Measurements from ENCODE around the gene AGER. TPM values are rescaled to one million over a fixed set of nuclear protein-coding genes. Genes with fewer than 3 reads are reported as not detected.

The AGER gene
- polyA plus RNA-seq, 1 of the 3 experiments (the other 2 are of a cell fraction), result 3.5 TPM

DNA sequence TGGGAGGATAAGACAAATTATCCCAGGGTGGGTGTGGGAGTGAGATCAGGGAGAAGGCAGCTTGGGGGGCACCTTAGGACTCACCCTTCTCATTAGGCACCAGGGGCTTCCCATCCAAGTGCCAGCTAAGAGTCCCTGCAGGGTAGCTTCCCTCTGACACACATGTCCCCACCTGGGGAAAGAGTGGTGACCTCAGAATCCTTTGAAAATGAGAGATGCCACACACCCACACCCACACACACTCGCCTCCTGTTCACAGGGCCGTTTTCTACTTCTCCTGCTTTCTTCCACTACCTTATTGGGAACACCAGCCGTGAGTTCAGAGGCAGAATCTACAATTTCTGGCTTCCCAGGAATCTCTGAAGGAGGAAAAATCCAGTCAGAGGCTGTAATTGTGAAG is 1.0 kb downstream of the AGER start:
- Histone ChIP-seq H3K9ac (no peak overlapping the region), H3K4me3 (ENCODE audit: low read depth in 2 of 2, low read length in 1 of 2) (no peak overlapping the region), H3K9me2 (no peaks in the 10 kb centered on the region), H3K27me3 (ENCODE audit: insufficient read depth) (no peaks in the 10 kb centered on the region), H4K20me1 (ENCODE audit: insufficient read depth) (no peaks in the 10 kb centered on the region), H3F3A (replicated peaks; ENCODE audit: insufficient read depth) (peaks cover 20% of the 10 kb centered on the region), H3K27ac (ENCODE audit: low read depth in 2 of 2, low read length in 1 of 2) (no peak overlapping the region), H3K36me3 (replicated peaks in 1 of 2; ENCODE audit: control insufficient read depth in 1 of 2, insufficient read depth in 2 of 2, low read length in 1 of 2) (peaks cover 17 to 43% of the 10 kb centered on the region in 2 experiments), H3K9me3 (no peaks in the 10 kb centered on the region), H3K4me1 (ENCODE audit: control insufficient read depth in 1 of 2, insufficient read depth in 2 of 2, low read depth in 1 of 2, low read length in 1 of 2) (peaks cover 4 to 12% of the 10 kb centered on the region in 2 experiments; a peak in 2 of 4 replicates), H3K4me2 (no peak overlapping the region), H2AFZ (ENCODE audit: low read depth) (no peak overlapping the region), H3K79me2 (ENCODE audit: insufficient read depth) (peaks cover 17% of the 10 kb centered on the region; the same call in 1 of the 2 replicates)
- no peak for TF ChIP-seq MEF2A (IDR thresholded peaks at IDR 0.05; ENCODE audit: borderline replicate concordance, low read depth)
- TF ChIP-seq RFX5 (IDR thresholded peaks at IDR 0.05; ENCODE audit: low read length), result no peak
- no peak for TF ChIP-seq EP300 (IDR thresholded peaks at IDR 0.05; ENCODE audit: borderline replicate concordance in 1 of 2, low read depth in 1 of 2, low read length in 1 of 2)
- no peak for TF ChIP-seq FOXM1 (IDR thresholded peaks at IDR 0.05; ENCODE audit: low read depth)
- no peak for TF ChIP-seq NFIC (IDR thresholded peaks at IDR 0.05; ENCODE audit: borderline replicate concordance)
- TF ChIP-seq CHD2 (IDR thresholded peaks at IDR 0.05; ENCODE audit: low read length, partially characterized antibody), result no peak
- no peak for TF ChIP-seq YY1 (IDR thresholded peaks at IDR 0.05; ENCODE audit: low read depth)
- no peak for TF ChIP-seq RXRA (IDR thresholded peaks at IDR 0.05; ENCODE audit: borderline replicate concordance, low read depth)
- no peak for TF ChIP-seq FOSL2 (IDR thresholded peaks at IDR 0.05; ENCODE audit: borderline replicate concordance, low read depth)
- TF ChIP-seq GATA2 (CRISPR knock-in tag; IDR thresholded peaks at IDR 0.05), result no peak
- CTCF ChIA-PET, result interaction anchor here (1.4 kb wide), 1 partner anchor 11 kb away, joined by 4 read pairs; no protein-coding TSS in a partner anchor
- DNase-seq, result no peak
- POLR2A ChIA-PET, result no interaction called here
- 94% methylated on average over 3 of the region's 3 CpGs for WGBS (ENCODE audit: low lambda C conversion rate)

- CTCF ChIA-PET, result interaction anchor here (0.8 to 1.4 kb wide), 3 partner anchors 12 to 584 kb away, joined by 3 to 4 read pairs (median 4); no protein-coding TSS in a partner anchor
- DNase-seq, result no peak
Observed at GRCh38 chr6:32182555-32182981, 1.5 kb downstream of the AGER start.

More at GRCh38 chr6:32182555-32182981, 1.5 kb downstream of the AGER start:
- no peaks in the 10 kb centered on the region for H3K27me3 ChIP-seq (ENCODE audit: insufficient read depth)
- POLR2A ChIA-PET, result no interaction called here
- H3F3A ChIP-seq (replicated peaks; ENCODE audit: insufficient read depth), result peaks cover 20% of the 10 kb centered on the region
- H4K20me1 ChIP-seq (ENCODE audit: insufficient read depth), result no peaks in the 10 kb centered on the region
- no peaks in the 10 kb centered on the region for H3K9me2 ChIP-seq
- H3K36me3 ChIP-seq (replicated peaks in 1 of 2; ENCODE audit: control insufficient read depth in 1 of 2, insufficient read depth in 2 of 2, low read length in 1 of 2), result peaks cover 15 to 41% of the 10 kb centered on the region in 2 experiments
- no peak overlapping the region for H3K9ac ChIP-seq
- H3K4me3 ChIP-seq (ENCODE audit: low read depth in 2 of 2, low read length in 1 of 2), result no peak overlapping the region
- H3K4me2 ChIP-seq, result no peak overlapping the region
- no peak overlapping the region for H3K27ac ChIP-seq (ENCODE audit: low read depth in 2 of 2, low read length in 1 of 2)
- H3K4me1 ChIP-seq (ENCODE audit: control insufficient read depth in 1 of 2, insufficient read depth in 2 of 2, low read depth in 1 of 2, low read length in 1 of 2), result peaks cover 4 to 12% of the 10 kb centered on the region in 2 experiments; a peak in 2 of 4 replicates
- no peaks in the 10 kb centered on the region for H3K9me3 ChIP-seq
- no peak for TF ChIP-seq CHD2 (IDR thresholded peaks at IDR 0.05; ENCODE audit: low read length, partially characterized antibody)
- no peak for TF ChIP-seq RXRA (IDR thresholded peaks at IDR 0.05; ENCODE audit: borderline replicate concordance, low read depth)
- TF ChIP-seq MAX (IDR thresholded peaks at IDR 0.05; ENCODE audit: low read depth), result no peak
- TF ChIP-seq TAF1 (IDR thresholded peaks at IDR 0.05; ENCODE audit: borderline replicate concordance, low read depth, low read length), result no peak
- peaks cover 13% of the 10 kb centered on the region; the same call in 1 of the 2 replicates for H3K79me2 ChIP-seq (ENCODE audit: insufficient read depth)
- 100% methylated on average over 1 of the region's 10 CpGs for WGBS (ENCODE audit: low lambda C conversion rate)
- H2AFZ ChIP-seq (ENCODE audit: low read depth), result no peak overlapping the region
